ENCODE measurements around the gene VTCN1. TPM values are rescaled to one million over a fixed set of nuclear protein-coding genes. Genes with fewer than 3 reads are reported as not detected.
"Not testable (repeated sequence)": the region's sequence is repeated elsewhere in the genome, so short reads cannot be mapped to it uniquely, and the experiment has no call there.

The VTCN1 gene
- total RNA-seq, 1 donor from 2014 or later = not detected

DNA sequence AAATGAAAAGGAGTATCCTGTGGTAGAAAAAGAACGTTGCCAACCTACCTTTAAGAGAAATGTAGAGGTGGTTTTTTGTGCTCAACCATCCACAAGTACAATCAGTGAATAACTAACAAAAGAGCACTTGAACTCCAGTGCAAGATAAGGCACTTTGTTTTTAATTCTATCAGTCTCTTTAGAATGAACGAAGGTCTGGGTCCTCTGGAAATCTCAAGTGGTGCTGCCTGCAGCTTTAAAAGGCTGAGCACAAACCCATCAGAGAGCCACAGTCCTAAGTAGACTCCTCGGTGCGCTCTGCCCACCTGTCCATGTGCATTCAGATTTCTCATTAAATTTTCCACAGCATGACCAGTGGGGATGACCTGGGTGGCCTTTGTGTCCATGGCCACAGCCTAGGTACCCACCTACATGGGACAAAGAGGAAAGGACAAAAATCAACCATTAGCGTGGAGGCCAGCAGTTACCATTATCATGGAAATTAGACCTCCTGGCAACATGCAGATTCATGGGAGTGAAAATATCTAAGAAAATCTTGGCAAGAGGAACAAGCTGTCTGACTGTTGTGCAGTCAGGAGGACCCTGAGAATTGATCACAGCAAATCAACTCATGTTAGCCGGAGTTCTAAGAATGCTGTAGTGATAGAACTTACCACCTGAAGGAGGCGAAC, 98.5 kb downstream of the VTCN1 start:
- Mint-ChIP-seq H3K36me3 (ENCODE audit: low read depth) (peaks cover 11% of the 10 kb centered on the region), H3K27me3 (ENCODE audit: low read depth) (no peaks in the 10 kb centered on the region), H3K4me3 (ENCODE audit: low read depth) (no peak overlapping the region), H3K27ac (no peak overlapping the region), H3K4me1 (ENCODE audit: low read depth) (peaks cover 4% of the 10 kb centered on the region), H3K9me3 (no peaks in the 10 kb centered on the region)
- no peak for DNase-seq (ENCODE audit: low spot score)
- intact Hi-C loops (cut with micrococcal nuclease) = no loop called here

DNA sequence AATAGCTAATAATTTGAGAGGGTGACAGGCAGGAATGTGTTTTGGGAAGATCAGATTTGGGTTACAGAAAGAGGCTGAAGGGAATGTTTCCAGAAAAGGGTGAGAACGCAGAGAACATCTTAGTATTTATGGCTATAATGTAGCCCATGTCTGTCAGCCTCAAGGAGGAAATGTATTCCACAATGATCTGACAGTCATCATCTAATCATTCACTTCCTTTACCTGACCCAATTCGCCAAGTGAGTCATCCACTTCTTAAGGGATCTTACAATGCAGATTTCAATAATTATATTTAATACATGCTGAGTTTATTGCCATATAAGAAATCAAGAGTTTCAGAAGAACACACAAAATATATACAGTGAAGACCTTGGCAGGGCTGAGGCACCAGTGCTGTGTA, 100.0 kb downstream of the VTCN1 start:
- no peak overlapping the region for H3K27ac Mint-ChIP-seq
- H3K27me3 Mint-ChIP-seq (ENCODE audit: low read depth) = no peaks in the 10 kb centered on the region
- no peaks in the 10 kb centered on the region for H3K9me3 Mint-ChIP-seq
- intact Hi-C loops (cut with micrococcal nuclease) = no loop called here
- DNase-seq (ENCODE audit: low spot score) = no peak
- peaks cover 25% of the 10 kb centered on the region for H3K36me3 Mint-ChIP-seq (ENCODE audit: low read depth)
- H3K4me3 Mint-ChIP-seq (ENCODE audit: low read depth) = no peak overlapping the region
- peaks cover 4% of the 10 kb centered on the region for H3K4me1 Mint-ChIP-seq (ENCODE audit: low read depth)

DNA sequence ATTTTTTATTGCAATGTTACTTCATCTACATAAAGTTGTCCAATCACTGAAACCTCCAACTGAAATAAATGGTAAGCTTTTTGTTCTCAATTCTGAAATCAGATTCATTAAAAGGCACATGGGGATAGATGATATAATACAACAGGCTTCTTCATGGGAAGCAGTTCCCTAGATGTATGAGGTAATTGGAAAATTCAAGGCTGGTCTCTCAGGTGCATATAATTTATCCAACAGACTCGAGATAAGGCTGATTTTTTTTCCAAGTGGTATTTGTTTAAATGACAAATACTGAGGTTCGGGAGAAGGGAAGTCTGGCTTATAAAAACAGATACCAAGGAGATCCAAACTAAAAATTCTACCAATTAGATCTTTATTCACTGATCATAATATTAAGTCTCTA, 103.4 kb downstream of the VTCN1 start:
- intact Hi-C loops (cut with micrococcal nuclease) = no loop called here
- Mint-ChIP-seq H3K4me3 (ENCODE audit: low read depth) (no peak overlapping the region), H3K4me1 (ENCODE audit: low read depth) (peaks cover 4% of the 10 kb centered on the region), H3K27ac (no peak overlapping the region), H3K9me3 (no peaks in the 10 kb centered on the region), H3K27me3 (ENCODE audit: low read depth) (no peaks in the 10 kb centered on the region), H3K36me3 (ENCODE audit: low read depth) (peaks cover 48% of the 10 kb centered on the region)
- DNase-seq (ENCODE audit: low spot score) = no peak

DNA sequence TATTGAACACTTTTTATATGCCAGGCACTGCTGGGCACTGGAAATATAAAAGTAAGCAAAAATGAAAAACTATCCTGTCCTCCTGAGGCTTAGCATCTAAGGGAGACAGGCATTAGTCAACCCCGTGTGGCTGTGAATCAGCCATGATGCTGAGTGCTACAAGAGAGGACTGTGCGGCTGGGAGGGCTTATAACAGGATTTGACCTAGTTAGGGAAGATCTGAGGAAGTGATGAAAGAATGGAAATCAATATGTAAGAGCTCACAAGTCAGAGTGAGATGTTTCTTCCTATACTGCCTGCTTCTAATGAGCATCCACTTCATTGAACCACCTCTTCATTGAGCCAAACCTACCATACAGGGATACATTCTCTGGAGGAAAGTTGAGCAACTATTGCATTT, 104.2 kb downstream of the VTCN1 start:
- H3K4me1 Mint-ChIP-seq (ENCODE audit: low read depth) = peaks cover 4% of the 10 kb centered on the region
- no peaks in the 10 kb centered on the region for H3K9me3 Mint-ChIP-seq
- H3K27me3 Mint-ChIP-seq (ENCODE audit: low read depth) = no peaks in the 10 kb centered on the region
- H3K36me3 Mint-ChIP-seq (ENCODE audit: low read depth) = peaks cover 57% of the 10 kb centered on the region
- H3K4me3 Mint-ChIP-seq (ENCODE audit: low read depth) = no peak overlapping the region
- no peak for DNase-seq (ENCODE audit: low spot score)
- intact Hi-C loops (cut with micrococcal nuclease) = no loop called here
- H3K27ac Mint-ChIP-seq = no peak overlapping the region

DNA sequence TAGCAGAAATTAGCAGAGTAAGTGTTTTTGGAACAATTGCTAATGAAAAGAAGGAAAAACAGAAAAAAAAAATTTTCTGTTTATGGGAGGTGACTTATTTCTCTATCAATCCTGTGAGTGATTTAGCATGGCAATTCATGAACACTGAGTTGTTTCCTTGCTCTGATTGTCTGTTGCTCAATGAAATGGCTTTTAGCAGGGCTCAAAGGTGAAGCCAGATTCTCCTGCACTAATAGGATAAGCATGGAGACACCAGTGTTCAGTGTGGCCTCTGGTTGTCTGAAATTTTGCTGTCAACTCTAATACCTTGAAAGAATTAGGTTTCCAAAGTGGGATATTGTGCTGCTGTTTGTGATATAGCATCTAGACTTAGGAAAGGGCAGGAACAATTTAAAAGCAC, 105.0 kb downstream of the VTCN1 start:
- peaks cover 64% of the 10 kb centered on the region for H3K36me3 Mint-ChIP-seq (ENCODE audit: low read depth)
- H3K4me1 Mint-ChIP-seq (ENCODE audit: low read depth) = peaks cover 2% of the 10 kb centered on the region
- intact Hi-C loops (cut with micrococcal nuclease) = no loop called here

DNA sequence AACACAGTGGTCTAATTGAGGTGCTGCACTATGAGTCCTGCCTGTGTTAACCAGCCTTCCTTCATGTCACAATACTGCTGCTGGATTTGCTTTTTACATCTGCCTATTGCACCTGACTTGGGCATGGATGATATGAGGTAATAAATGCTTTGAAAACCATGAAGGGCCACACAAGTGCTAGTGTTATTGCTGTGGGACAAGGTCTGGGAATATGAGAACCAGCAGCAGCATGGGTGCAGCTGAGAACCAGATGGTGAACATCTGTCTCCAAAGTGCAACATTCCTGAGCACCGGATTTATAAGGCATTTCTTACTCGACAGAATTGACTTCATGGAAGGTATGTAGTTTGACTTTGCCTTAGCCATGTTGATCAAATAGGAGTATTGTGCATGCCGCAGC, 105.7 kb downstream of the VTCN1 start:
- Mint-ChIP-seq H3K4me3 (ENCODE audit: low read depth) (no peak overlapping the region), H3K9me3 (no peaks in the 10 kb centered on the region), H3K36me3 (ENCODE audit: low read depth) (peaks cover 71% of the 10 kb centered on the region), H3K4me1 (ENCODE audit: low read depth) (no peaks in the 10 kb centered on the region), H3K27ac (no peak overlapping the region), H3K27me3 (ENCODE audit: low read depth) (no peaks in the 10 kb centered on the region)
- intact Hi-C loops (cut with micrococcal nuclease) = no loop called here
- DNase-seq (ENCODE audit: low spot score) = no peak

More for the DNA sequence above, 105.0 kb downstream of the VTCN1 start:
- H3K9me3 Mint-ChIP-seq = no peaks in the 10 kb centered on the region
- H3K27ac Mint-ChIP-seq = no peak overlapping the region
- H3K4me3 Mint-ChIP-seq (ENCODE audit: low read depth) = no peak overlapping the region
- no peak for DNase-seq (ENCODE audit: low spot score)
- no peaks in the 10 kb centered on the region for H3K27me3 Mint-ChIP-seq (ENCODE audit: low read depth)

DNA sequence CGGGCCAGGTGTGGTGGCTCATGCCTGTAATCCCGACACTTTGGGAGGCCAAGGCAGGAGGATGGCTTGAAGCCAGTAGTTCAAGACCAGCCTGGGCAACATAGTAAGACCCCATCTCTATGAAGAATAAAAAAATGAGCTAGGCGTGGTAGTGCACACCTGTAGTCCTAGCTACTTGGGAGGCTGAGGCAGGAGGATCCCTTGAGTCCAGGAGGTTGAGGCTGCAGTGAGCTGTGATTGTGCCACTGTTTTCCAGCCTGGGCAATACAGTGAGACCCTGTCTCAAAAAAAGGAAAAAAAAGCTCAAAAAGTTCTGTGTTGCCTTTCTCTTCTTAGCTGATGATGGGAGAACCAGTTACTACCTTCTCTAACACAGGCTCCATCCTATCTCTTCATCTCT, 108.9 kb downstream of the VTCN1 start:
- intact Hi-C loops (cut with micrococcal nuclease); H3K4me1 Mint-ChIP-seq (ENCODE audit: low read depth); H3K27me3 Mint-ChIP-seq (ENCODE audit: low read depth); H3K4me3 Mint-ChIP-seq (ENCODE audit: low read depth); H3K27ac Mint-ChIP-seq; DNase-seq (ENCODE audit: low spot score); H3K9me3 Mint-ChIP-seq: not testable (repeated sequence)
- H3K36me3 Mint-ChIP-seq (ENCODE audit: low read depth) = peaks cover 83% of the 10 kb centered on the region

DNA sequence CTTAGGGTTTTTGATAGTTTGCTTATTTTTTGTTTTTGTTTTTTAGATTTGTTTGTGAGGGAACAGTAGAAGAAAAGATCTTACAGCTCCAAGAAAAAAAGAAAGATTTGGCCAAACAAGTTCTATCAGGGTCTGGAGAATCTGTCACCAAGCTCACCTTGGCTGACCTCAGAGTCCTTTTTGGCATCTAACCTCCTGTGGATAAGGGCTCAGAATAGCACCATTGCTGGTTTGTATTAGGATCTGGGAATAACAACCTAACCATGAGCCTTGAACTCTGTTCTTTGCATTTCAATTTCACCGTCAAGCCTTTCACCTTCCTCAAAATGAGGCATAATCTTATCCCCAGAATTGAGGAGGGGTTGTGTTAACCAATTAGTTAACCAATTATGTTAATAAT, 109.4 kb downstream of the VTCN1 start:
- Mint-ChIP-seq H3K9me3 (no peaks in the 10 kb centered on the region), H3K36me3 (ENCODE audit: low read depth) (peaks cover 83% of the 10 kb centered on the region), H3K27me3 (ENCODE audit: low read depth) (no peaks in the 10 kb centered on the region), H3K4me1 (ENCODE audit: low read depth) (no peaks in the 10 kb centered on the region), H3K4me3 (ENCODE audit: low read depth) (no peak overlapping the region), H3K27ac (no peak overlapping the region)
- no peak for DNase-seq (ENCODE audit: low spot score)
- intact Hi-C loops (cut with micrococcal nuclease) = no loop called here

DNA sequence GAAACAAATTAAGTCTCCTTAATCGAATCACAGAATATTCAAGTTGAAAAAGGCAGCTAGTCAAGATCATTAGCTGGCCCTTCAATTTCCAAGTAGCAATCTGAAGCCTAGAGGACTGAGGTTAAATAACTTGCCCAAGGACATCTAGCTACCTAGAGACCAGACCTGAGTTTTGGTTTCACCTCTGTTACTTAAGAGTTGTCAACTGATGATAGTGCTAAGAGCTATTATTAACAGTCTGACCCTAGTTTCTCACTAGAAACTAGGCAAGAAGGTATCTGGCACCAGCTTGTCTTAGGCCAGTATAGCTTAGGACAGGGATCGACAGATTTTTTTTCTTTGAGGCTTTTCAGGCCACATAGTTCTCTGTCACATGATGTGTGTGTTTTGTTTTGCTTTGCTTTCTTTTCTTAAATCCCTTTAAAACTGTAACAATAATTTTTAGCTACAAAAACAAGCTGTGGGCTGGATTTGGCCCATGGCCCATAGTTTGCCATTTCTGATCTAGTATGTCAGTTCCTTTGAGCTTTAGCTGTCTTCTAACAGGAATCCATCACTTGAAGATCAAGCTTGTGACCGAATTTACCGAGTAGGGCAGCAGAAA, 112.3 kb downstream of the VTCN1 start:
- Mint-ChIP-seq H3K9me3 (no peaks in the 10 kb centered on the region), H3K4me1 (ENCODE audit: low read depth) (peaks cover 8% of the 10 kb centered on the region), H3K27me3 (ENCODE audit: low read depth) (no peaks in the 10 kb centered on the region), H3K27ac (no peak overlapping the region), H3K4me3 (ENCODE audit: low read depth) (no peak overlapping the region), H3K36me3 (ENCODE audit: low read depth) (peaks cover 83% of the 10 kb centered on the region)
- intact Hi-C loops (cut with micrococcal nuclease) = no loop called here
- no peak for DNase-seq (ENCODE audit: low spot score)

DNA sequence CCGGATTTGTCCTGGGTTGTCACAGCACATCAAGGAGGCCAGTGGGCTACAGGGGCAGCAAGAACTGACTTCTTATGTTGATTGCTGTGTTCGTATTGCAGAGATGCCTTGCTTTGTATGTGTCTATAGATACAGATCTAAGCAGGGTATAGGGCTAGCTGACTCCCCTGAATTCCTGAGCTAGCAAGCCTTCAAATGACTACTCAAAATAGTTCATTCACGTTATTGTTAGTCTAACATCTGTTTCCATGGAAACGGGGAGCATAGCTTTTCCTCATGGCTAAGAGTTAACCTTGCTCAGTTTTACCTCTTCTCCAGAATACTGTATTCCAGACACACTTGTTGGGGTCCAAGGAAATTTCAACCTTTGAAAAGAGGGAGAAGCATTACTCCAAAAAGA, 113.3 kb downstream of the VTCN1 start:
- peaks cover 86% of the 10 kb centered on the region for H3K36me3 Mint-ChIP-seq (ENCODE audit: low read depth)
- no peaks in the 10 kb centered on the region for H3K27me3 Mint-ChIP-seq (ENCODE audit: low read depth)
- H3K4me3 Mint-ChIP-seq (ENCODE audit: low read depth) = no peak overlapping the region
- DNase-seq (ENCODE audit: low spot score) = no peak
- no peaks in the 10 kb centered on the region for H3K9me3 Mint-ChIP-seq
- H3K27ac Mint-ChIP-seq = peak overlapping the region; percentile 24
- intact Hi-C loops (cut with micrococcal nuclease) = no loop called here
- H3K4me1 Mint-ChIP-seq (ENCODE audit: low read depth) = peaks cover 16% of the 10 kb centered on the region

DNA sequence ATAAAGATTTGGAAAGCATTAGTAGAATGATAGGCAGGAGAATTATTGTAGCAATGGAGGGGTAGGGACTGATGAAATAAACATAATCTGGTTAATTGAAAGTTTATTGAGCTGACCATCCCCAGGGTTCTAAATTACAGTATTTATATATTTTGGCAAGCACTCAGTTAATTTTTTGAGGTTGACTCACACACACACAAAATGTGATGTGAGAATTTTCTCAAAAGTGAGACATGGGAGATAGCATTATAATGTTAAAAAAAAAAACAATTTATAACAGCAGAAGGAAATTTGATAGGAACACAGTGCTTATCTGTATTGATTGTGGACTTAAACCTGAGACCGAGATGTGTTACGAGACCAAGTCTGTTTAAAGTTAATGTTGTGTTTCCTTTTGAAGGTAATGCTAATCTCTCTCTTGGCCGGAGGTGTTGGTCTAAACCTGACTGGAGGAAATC, 113.7 kb downstream of the VTCN1 start:
- no peaks in the 10 kb centered on the region for H3K27me3 Mint-ChIP-seq (ENCODE audit: low read depth)
- DNase-seq (ENCODE audit: low spot score) = no peak
- peak overlapping the region; percentile 24 for H3K27ac Mint-ChIP-seq
- no peak overlapping the region for H3K4me3 Mint-ChIP-seq (ENCODE audit: low read depth)
- H3K4me1 Mint-ChIP-seq (ENCODE audit: low read depth) = peaks cover 16% of the 10 kb centered on the region
- H3K36me3 Mint-ChIP-seq (ENCODE audit: low read depth) = peaks cover 86% of the 10 kb centered on the region
- intact Hi-C loops (cut with micrococcal nuclease) = no loop called here
- no peaks in the 10 kb centered on the region for H3K9me3 Mint-ChIP-seq

DNA sequence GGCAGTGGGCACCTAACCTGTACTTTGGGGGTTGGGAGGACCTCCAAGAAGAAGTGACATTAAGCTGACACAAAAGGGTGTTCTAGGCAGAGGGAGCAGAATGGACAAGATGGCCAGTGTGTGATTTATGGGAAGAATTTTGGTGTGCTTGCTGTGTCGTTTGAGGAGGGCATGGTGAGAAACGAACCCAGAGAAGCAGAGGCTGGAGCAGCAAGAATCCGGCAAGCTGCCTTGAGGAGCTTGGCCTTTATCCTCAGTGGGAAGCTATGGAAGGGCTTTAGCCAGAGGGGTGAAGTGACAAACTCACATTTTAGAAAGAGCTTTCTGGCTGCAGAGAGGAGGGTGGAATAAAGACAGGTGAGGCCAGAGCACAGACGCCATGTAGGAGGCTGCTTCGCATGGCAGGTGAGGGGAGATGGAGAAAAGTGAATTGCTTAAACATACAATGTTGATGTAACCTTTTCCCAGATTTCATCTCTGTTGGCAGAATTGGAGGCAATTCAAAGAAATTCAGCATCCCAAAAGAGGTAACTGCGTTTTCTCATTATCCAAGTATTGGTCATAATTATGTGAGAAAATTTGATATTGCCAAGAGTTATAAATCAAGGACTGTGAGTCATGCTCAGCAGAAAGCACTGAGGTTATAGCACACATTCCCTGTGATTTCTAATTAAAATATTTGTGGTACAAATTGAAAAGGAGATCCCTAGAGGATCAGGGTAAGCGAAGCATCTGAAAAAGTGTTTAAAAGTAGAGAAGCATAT, 115.7 kb downstream of the VTCN1 start:
- H3K27me3 Mint-ChIP-seq (ENCODE audit: low read depth) = no peaks in the 10 kb centered on the region
- peaks cover 16% of the 10 kb centered on the region for H3K4me1 Mint-ChIP-seq (ENCODE audit: low read depth)
- intact Hi-C loops (cut with micrococcal nuclease) = loop anchor here (1.0 to 2.0 kb wide), 2 partner anchors 26 to 28 kb away; partner anchors contain the start of gene TRIM45
- H3K9me3 Mint-ChIP-seq = no peaks in the 10 kb centered on the region
- no peak for DNase-seq (ENCODE audit: low spot score)
- peaks cover 86% of the 10 kb centered on the region for H3K36me3 Mint-ChIP-seq (ENCODE audit: low read depth)
- H3K27ac Mint-ChIP-seq = no peak overlapping the region
- no peak overlapping the region for H3K4me3 Mint-ChIP-seq (ENCODE audit: low read depth)

Data from activated T-helper 2 cell treated with anti-CD3 and anti-CD28 coated beads, Interferon-gamma antibody, Interleukin-2, Interleukin-4, amounts not matched to agents 10 μg/mL and 5 μg/mL and 100 μg/mL, durations not matched to agents 14 hours and 24 hours and 36 hours (primary cell).